HG03432 (cell line): Measurements from ENCODE around the gene SEMA6D.
"Not testable (repeated sequence)": the region's sequence is repeated elsewhere in the genome, so short reads cannot be mapped to it uniquely, and the experiment has no call there.

Source experiments
- ATAC-seq: cut with Tn5 transposase; IDR thresholded peaks from one replicate; pipeline ENCODE4 v1.9.1; 2021; ENCODE audit warnings: mild to moderate bottlenecking, moderate library complexity; ENCODE audit not compliant: unreplicated experiment

SEMA6D gene

DNA sequence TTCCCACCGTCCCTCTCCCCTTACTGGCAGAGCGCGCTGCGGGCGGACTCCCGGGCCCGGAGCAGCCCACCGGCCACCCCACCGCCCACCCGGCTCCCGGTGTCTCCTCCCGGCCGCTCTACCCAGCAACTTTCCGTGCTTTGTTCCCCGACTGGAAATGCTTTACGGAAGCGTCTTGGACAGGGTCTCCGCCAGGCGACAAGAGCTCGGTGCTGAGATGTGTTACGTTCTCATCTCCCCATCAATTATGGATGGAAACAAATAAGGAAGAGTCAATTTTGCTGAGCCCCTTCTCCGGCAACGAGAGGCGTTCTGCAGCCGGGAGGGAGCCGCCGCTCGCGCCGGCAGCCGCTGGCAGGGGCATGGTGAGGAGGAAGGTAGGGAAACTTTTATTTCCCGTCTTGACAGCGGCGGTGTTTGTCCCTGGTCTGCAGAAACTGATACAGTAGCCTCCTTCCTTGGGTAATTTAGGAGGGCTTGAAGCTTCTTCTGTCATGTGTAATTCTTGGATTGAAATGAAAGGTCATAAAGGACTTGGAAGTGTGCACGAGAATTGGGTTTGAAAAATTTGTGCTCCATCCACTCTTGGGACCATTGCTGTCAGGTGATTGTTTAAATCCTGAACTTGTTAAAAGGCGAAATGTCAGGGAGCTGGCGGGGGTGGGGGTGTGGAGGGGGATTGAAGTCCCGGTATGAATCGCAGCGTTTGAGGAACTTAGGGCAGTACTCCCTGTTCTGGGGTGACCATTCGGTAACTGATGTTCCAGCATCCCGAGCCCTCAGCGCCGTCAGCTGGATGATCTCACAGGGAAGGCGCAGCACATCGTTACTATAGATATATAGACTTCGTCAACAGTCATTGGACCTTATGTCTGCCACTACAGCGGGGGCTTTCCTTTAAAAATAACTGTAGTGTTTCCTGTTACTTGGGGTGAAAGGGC is 1.5 kb downstream of the SEMA6D start:
- ATAC-seq, result no peak

DNA sequence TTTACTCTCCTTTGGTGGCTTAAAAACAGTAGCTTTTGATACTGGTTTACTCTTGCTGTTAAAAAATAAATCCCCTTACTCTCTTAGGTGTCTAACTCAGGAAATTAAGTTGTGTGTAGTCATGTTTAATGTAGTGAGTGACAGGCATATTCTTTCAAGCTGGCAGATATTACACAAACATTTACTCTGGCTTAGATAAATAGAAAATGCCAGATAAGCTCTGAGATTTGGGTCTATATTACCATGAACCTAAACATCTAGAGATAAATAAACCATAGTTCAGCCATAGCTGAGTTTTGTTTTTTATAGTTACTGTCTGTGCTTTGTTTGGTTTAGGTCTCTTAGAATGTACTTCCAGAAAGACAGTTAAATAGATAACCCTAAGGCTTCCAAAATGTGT is 2.4 kb downstream of the SEMA6D start:
- no peak for ATAC-seq

DNA sequence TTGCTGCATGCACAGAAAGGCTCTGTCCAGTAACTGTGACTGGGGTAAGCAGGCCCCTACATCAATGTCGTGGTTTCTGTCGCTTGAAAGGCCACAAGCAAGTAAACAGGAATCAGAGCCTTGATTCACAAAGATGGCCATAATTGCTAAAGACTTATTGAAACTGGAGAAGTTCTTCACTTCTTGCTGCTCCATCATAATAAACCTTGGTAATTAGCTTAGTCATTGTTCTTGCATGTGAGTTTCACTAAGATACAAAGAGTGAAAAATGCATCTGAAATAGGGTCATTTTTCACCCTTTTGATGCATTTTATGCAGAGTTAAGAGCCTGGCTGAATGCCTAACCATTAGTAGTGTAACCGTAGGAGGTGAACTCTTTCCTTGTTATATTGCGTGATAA is 3.2 kb downstream of the SEMA6D start:
- no peak for ATAC-seq

DNA sequence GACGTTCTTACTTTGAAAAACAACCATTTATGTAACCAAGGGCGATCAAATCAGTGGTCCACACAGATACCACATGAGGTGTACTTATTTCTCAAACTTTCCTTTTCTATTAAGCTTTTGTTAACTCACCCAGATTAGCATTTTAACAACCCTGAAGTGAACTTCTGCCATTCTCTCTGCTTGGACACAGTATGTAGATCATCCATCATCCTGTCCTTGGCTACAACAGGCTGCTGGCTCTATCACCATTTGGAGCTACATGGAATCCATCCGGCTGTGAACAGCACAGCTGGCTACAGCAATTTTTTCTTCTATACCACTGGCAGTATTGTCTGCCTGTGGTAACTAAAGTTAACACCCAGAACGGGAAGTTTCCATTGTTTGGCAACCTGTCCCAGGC is 4.4 kb downstream of the SEMA6D start:
- ATAC-seq, result no peak

DNA sequence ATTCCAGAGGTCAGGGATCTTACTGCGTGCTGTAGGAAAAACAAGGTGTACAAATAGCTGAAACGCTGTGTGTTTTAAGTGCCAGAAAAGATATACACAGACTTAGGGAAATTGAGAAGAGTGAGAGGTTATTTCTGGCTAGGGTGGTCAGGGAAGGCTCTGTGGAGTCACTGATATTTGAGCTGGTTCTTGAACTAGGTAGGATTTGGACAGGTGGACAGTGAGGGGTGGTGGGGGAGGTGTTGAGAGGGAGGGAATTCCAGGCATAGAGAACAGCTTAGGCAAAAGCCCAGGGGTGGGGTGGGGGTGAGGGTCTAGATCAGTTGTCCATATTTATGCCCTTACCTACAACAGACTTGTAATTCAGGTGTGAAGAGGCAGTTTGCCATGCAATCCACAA is 7.0 kb downstream of the SEMA6D start:
- ATAC-seq, result no peak

DNA sequence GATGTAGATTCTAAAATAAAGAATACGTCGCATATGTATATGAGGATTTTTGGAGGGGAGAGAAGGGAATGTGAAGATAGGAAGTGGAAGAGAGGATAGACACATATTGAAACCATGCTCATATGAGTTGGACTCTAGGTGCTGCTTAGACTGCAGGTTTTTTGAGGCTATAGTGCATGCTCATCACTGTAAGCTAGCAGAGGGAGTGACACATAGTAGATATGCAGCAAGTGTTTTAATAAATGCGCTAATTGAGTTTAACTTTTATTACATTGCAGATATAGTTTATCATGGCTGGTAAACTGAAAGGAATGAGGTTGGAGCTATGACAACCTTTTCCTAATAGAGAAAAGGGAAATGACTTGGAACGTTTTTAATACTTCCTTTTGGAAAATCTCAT is 7.7 kb downstream of the SEMA6D start:
- no peak for ATAC-seq

DNA sequence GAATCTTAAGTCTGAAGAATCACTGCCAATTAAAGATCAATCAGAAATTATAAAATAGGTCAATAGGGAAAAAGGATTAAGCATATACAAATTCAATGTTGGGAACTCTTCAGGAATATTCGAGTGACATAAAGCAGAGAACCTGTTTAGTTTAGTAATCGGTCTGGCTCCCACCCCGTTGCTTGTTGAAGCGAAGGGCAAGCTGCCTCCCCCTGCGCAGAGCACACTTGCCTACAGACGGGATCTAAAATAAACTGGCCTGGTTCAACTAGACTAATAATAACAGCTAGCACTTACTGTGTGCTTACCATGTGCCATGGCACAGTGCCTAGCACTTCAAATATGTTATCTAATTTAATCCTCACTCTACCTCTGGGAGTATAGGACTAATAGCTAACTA is 8.6 kb downstream of the SEMA6D start:
- no peak for ATAC-seq

DNA sequence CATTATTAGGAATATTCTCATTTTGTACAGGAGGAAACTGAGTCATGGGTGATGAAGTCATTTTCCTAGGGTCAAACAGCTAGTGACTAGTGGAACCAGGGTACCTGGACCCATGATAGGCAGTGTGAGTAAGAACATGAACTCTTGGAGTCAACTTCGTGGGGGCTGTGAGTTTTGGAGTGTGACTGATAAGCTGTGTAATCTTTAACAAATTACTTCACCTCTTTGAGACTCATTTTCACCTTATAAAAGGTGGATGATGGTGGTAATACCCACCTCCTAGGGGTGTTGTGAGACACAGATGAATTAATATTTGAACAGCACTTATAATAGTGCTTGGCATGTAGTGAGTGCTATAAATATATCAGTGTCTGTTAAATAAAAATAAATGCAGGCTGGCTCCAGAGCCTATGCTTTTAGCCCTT is 9.1 kb downstream of the SEMA6D start:
- no peak for ATAC-seq

DNA sequence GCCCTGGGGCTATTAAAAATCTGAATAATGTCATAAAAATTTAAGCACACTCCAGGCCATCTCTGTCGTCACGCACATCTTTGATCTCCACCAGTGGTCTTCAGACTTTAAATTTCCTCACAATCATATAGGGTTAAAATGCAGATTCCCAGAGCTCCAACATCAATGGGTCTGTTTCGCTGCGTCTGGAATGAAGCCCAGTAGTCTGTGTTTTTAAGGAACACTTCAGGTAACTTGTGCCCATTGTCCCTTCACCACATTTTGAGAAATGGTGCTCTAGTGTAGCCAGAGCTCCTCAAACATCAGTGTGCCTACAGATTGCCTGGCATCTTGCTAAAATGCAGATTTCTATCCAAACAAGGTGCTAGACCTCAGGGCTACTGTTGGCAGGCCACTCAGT is 9.8 kb downstream of the SEMA6D start:
- no peak for ATAC-seq

DNA sequence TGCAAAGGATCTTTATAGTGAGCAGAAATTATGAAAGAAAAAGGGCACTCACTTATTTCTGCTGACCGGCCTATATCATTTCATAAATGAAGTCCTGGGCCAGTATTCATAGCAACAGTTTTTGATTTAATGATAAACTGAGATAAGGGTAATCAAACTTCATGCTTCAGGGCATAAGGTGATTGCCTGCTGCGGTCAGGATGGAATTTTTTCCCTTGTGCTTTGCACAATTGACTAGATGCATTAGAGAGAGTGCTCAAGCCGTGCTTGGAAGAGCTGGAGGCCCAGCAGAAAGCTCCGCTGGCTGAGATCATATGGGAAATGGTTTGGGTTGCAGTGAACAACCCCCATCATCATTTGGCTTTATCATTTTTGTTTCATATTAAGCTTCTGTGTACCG is 10.4 kb downstream of the SEMA6D start:
- ATAC-seq, result no peak

DNA sequence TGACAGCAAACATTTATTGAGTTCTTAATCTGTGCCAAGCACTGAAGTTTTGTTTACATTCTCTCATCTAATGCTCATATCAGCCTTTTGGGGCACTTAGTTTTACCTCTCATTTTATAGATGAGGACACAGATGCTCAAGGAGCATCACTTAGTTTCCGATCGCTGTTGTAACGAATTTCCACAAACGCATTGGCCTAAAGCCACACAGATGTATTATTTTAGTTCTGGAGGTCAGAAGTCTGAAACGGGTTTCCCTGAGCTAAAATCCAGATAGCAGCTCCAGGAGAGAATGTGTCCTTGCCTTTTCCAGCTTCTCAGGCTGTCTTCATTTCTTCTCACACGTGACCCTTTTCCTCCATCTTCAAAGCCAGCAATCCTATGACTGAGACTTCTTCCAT is 11.1 kb downstream of the SEMA6D start:
- no peak for ATAC-seq

DNA sequence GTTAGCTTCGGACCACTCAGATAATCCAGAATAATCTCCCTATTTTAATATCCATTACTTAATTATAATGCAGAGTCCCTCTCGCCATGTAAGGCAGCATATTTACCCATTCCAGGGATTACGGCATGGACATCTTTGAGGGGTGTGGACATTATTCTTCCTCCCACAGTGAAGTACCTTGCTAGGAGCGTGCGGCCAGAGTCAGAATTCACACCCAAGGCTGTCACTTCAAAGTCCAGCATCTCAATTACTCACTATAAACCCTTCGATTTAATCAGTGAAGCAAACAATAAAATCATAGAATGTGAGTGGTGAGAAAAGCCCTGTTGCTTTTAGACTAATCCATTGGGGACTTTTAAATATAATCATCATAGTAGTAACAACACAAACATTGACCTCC is 11.6 kb downstream of the SEMA6D start:
- ATAC-seq, result no peak

DNA sequence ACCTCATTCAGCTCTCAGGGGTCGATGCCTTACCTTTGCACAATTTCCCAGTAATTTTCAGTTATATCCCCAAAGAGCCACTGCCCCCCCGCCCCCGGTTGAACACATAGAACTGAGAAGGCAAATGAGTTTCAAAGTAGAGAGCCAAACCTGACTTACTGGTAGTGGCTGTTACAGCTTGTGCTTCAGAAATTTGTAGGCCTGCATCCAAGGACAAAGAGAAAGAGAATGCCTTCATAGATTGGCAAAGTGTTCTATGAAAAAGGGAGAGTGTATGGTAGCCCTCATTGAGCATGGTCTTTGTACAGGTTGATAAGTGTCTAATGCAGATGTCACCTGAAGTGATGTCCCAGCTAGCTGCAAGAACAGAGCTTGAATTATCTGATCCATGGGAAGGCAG is 13.9 kb downstream of the SEMA6D start:
- no peak for ATAC-seq

DNA sequence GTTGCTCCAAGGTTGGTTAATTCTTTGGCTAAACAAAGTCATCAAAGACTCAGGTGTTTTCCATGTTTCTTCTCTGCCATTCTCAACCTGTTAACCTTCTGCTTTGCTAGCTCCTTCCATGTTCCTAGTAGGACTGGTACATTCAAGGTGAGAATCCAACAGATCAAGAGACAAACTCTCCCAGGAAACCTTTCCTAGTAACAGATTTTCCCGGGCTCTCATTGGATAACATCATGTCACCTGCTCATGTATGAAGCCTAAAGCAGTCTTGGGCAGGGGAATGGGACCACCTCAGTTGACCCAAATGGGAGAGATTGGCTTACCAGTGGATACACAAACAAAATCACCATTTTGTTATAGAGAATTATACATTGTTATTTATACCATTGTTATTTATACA is 14.9 kb downstream of the SEMA6D start:
- no peak for ATAC-seq

DNA sequence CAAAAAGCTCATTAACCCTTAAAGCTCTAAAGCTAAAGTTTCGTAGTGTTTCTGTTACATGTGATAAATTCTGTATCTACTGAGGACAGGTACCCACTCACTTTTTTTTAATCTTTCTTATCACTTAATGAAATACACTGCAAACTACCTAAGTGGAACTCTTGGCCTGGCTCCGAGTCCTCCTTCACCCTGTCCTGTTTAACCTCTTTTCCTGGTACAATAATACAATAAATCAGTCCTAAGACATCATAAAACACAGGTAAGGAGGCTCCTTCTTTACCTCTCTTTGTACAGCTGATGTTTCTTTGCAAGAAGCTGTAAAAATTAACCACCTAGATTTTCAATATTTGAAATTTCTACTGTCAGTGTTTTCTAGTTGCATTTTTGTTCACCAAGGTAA is 15.8 kb downstream of the SEMA6D start:
- no peak for ATAC-seq

DNA sequence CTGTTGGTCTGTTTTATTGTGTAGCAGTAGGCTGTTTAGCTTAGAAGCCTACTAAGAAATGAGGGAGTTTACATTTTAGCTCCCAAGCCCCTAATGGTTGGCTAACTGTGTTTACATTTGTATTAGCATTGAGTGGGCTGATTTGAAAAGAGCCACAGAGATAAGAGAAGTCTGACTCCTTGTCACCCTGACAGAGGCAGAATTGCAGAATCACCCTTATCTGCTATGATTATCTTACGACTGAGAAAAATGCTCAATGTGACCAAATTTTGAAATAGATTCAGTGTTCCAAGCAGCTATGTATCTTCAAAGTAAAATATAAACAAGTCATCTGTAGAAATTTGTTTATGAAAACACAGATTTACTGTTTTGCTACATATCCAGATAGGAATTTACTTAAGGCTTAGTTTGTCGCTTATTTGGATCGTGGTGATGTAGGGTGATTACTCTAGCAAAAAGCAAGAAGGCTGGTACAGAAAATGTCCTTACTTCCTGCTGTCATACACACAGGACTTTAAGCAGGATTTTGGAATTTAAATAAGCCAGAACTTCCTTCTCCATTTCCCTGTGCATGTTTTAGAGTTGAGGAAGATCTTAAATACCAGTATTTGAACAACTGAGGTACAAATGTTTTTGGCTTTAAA is 19.0 kb downstream of the SEMA6D start:
- ATAC-seq, result no peak

DNA sequence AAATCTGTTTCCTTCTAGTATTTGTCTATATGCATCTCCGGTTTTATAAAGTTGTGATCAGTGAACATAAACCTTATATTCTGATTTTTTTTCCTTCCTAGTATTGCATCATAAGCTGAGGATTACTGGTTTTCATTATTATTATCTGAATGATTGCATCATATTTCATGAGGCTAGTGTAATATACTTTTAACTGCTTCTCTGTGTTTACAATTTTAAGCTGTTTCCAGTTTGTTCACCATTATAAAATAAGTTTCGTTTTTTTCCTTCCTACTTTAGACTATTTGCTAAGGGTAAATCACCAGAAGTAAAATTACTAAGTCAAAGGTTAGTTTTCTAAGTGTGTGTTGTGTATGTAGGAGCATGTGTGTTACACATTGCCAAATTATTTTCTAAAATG is 20.2 kb downstream of the SEMA6D start:
- ATAC-seq, result no peak

DNA sequence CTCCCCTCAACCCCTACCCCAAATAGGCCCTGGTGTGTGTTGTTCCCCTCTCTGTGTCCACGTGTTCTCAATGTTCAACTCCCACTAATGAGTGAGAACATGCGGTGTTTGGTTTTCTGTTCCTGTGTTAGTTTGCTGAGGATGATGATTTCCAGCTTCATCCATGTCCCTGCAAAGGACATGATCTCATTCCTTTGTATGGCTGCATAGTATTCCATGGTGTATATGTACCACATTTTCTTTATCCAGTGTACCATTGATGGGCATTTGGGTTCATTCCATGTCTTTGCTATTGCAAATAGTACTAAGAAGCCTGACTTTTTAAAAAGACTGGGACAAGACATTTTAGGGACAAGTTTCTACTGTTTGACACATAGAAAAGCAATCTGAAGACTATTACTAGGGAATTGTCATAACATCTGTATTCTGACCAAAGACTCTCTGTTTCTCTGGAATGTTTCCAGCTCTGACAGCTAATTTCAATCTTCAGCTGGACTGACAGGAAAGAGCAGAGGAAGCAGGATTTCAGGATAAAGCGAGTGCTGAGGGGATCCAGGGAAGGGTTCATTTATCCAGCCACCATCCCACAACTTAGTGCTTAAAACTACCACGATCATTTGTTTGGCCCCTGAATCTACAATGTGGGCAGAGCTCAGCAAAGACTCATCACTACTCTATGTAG is 21.0 kb downstream of the SEMA6D start:
- not testable (repeated sequence) for ATAC-seq

DNA sequence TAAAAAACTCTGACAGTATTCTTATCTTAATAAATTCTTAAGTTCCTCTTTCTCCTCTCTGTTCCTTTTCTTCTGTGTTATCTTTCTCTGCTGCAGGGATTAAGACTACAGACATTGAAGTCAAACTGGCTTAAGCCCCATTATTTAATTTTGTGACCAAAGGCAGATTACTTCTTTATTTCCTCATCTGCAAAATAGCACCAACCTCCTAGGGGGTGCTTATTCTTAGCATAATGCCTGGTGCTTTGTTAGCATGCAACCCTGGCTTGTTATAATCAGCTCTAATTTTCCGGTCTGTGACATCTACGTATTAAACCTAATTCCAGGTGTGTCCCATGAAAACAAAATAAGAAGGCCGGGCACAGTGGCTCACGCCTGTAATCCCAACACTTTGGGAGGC is 23.8 kb downstream of the SEMA6D start:
- no peak for ATAC-seq

DNA sequence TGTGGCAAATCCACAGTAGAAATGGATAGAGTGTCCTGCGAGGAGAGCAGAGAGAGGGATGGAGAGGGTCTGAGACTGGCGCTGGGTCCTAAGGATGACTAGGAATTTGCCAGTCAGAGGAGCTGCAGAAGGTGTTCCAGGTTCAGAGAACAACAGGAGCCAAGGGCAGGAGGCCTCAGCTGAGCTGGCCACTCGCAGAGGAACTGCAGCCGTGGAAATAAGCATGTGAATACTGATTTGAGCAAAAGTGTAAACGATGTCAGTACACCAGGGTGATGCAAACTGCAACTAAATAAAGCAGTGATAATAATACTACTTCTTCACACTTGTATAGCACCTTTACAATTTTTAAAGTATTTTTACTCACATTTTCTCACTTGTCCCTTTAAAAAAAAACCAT is 24.6 kb downstream of the SEMA6D start:
- ATAC-seq, result no peak

DNA sequence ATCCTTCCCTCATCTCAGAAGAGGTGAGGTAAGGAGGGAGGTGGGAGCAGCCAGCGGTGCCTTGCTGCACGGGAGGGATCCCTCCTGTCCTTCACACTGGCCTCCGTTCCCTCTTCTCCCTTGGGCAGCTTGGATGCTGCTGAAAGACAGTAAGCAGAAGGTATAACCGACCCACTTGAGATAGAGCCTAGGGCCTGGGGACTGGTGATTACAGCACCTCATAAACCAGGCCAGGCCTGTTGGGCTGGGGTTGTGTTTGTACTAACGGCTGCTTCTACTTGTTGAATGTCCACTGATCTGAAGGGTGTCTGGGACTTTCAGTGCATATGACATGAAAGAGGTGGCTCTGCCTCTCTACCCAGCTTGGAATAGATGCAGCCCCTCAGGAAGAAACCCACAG is 25.0 kb downstream of the SEMA6D start:
- ATAC-seq, result no peak

DNA sequence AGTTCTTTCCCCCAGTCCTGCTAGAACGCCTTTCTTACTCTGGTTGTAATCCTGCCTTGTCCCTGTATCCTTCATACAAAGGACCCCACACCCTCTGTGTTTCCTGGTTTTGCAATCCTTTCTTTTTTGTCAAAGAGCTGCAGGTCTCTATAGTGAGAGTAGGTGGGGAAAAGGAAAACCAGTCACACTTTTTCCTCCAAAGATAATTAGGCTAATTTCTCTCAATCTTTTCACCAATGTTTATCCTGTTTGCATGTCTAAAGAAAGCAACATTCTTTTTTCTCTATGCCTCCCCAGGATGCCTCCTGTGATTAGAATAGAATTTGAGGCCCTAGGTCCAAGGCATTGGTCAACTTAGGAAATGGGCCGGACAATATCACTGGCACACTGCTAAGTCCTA is 25.4 kb downstream of the SEMA6D start:
- no peak for ATAC-seq
